Measurements from ENCODE around the gene HOXA11. TPM values are rescaled to one million over a fixed set of nuclear protein-coding genes. Genes with fewer than 3 reads are reported as not detected.

The HOXA11 gene
- total RNA-seq: not detected
- long read RNA-seq: 0 reads

DNA sequence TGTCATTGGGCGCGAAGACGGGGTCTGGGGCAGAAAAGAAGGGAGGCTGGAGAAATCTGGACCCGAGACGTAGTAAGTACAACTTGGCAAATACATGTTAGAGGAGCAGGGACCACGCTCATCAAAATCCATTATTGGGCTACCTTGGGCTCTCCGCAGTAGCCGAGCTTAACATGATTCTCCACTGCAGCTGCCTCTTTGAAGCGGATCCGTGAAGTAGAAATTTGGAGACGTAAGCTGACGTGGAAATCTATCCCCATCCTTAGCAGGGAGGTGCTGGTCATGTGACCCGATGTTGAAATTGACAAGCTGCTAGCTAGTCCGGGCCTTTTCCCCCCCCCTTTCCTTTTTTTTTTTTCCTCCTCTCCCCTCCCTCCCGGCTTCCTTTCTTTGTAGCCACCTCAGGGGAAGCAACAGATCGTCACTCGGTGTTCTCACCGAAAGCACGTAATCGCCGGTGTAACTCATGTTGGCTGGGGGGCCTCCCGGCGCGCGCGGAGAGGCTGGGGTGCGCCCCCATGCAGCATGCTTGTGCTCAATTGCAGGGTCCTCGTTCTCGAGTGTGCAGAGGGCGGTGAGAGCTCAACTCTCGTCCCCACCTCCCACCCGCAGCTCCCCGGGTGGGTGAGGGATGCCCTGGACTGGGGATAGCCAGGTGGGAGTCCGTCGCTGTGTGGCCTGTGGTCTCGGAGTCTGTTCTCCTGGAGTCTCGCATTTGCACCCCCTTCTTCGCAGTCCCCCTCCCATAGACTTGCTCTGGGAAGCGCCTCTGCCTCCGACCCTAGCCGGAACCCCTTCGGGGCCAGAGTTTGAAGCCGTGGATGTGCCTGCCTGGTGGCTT is at the start of gene HOXA11:
HOXA11 (minus strand) TSS at position 220 of the 841 bp plus-strand sequence; CDS start at position 132, 88 bp downstream.
- ATAC-seq (no peak), DNase-seq (ENCODE audit: missing footprints) (no peak)
- intact Hi-C loops (cut with DNase I): no loop called here

DNA sequence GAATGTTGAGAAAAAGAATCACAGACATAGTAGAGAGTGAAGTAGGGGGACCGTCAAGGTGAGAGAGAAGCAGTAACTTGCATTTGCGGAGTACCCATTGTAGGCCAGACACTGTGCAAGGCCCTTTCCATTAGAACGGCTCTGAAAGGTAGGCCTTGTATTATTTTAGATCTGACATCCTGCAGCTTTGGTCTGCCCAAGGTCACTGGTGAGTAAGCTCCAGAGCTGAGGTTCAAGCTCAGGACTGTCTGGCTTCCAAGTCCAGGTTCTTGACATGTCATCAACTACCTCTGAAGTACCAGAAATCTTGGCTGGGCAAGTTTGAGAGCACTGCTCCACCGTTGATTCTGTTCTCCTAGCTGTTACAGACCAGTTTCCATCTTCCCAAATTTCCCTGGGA is 44.4 kb upstream of the HOXA11 start:
- no peak for ATAC-seq
- intact Hi-C loops (cut with DNase I): no loop called here
- no peak for DNase-seq (ENCODE audit: missing footprints)

DNA sequence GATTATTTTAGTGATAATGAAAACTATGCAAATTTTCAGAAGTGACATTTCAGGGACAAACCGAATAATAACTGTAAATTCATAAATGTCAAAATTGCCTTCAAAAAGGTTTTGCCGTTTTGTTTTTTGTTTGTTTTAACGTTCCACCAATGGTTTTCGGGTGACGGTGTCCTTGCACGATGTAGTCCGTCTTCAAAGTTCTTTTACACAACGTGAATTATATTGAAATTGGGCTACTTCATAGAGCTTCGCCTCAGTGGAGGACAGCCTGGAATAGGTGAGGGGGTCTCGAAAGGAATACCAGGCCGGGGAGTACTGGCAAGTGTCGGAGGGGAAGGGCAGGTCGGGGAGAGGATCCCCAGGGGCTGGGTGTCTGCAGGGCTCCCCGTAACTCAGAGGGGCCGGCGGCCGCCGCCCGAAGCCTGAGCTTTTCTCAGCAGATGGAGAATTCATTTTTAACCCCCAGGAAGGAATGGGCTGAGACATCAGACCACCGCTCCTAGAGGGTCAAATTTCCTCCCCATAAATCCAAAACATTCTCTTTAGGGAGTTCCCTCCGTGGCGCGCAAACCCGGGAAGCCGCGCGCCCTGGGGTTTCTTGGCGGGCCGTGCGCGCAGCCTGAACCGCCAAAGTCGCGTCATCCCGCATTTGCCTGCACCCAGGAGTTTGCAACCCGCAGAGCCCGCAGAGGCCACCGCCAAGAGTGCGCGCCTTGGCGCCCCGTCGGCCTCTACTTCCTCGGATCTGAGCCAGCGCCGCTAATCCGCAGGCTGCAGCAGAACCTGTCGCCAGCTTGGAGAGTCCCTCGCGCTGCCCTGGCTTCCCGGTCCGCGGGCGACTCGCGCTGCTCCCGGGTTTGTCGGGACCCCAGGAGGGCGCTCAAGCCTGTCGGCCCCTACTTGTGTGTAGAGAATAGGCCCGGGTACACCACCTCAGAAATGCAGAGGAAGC is 40.2 kb upstream of the HOXA11 start:
- intact Hi-C loops (cut with DNase I): no loop called here
- no peak for ATAC-seq
- DNase-seq (ENCODE audit: missing footprints): no peak

DNA sequence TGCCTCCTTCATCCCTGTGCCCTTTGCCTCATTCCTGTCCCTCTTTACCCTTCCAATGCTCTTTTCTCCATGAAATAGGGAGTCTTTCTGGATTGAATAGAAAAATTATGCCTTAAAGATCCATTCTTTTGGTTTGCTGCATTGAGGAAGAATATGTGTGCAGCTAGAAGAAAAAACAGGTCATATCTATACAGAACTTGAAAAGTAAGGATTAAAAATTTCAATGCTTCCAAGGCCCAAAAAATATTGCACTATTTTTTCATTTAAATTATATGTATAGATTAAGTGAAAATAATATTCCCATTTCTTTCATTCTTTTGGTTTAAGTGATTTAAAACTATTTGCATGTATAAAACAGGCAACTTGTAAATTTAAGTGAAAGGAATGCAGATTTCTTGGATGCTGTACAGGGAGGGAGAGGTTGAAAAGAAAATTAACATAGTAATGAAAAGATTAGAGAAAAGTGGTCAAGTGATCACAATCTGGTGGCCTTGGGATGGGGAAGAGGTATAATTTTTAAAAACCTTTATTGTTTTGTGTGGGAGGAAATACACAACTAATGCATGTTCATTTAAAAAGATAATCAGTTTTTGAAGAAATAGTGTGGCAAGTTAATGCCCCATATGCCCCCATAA is 39.0 kb upstream of the HOXA11 start:
- no peak for ATAC-seq
- intact Hi-C loops (cut with DNase I): no loop called here

DNA sequence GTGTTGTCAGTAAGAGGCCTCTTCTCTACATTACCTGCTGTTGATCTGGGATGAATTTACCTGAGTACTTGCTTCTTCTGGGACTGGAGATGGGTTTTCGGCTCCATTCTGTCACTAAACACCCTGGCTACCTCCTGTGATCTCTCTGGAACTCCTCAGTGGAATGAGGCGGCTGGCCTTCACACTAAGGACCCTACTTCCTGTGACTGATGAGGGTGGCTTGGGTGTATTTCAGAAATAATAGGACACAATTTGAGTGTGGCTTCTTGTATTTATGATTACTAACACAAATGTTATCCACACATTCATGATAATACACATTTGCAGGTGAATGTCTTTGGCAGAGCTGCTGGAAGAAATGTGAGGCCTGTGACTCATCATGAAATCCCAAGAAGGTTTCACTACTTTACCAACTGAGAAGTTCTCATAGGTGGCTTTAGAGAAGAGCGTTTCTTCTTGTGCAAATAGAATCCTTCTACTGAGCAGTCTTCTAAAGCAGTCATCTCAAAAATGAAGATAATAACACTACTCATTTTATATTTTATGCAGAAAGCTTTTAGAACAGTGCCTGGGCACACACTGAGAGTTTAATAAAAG is 36.3 kb upstream of the HOXA11 start:
- DNase-seq (ENCODE audit: missing footprints): no peak
- intact Hi-C loops (cut with DNase I): no loop called here
- ATAC-seq: no peak

More for the DNA sequence above, 39.0 kb upstream of the HOXA11 start:
- no peak for DNase-seq (ENCODE audit: missing footprints)

DNA sequence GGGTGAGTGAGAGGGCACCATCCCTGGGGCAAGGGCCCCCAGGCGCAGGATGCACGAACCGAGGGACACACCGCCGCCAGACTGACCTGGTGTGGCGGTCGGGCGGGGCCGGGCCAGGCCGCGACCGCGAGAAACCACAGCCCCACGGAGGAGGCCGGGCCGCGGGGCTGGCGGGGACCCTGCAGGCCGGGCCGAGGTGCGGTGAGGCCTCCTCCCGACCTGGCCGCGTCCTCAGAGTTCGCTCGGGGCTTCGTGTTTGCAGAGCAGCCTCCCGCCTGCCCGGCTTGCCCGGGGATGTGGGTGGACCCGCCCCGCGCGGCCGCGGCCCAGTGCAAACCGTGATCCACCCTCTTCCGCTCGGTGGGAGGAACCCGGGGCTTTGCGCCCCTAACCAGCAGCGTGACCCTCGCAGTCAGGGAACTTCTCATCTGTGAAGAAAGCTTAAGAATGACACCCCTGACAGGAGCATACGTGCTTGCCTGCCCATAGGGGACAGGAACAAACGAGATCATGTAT is 35.5 kb upstream of the HOXA11 start:
- ATAC-seq (no peak), DNase-seq (ENCODE audit: missing footprints) (no peak)
- intact Hi-C loops (cut with DNase I): no loop called here

DNA sequence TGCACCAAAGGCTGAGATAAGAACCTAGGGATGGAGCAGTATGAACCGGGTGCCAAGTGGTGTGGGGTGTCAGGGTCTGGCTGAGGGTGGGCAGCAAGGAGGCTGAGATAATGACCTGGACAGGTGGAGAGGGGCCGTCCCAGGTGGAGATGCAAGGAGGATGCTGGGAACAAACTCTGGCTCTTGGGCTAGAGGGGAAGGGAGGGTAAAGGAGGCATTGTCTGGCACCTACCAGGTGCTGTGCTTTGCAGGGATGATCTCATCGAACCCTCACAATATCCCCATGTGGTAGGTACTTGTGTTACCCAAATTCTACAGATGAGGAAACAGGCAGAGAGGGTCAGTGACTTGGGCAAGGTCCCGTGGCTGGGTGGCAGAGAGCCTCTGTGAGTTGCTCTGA is 34.8 kb upstream of the HOXA11 start:
- intact Hi-C loops (cut with DNase I): loop anchor here (10.0 kb wide), 1 partner anchor 555 kb away; no protein-coding TSS in a partner anchor
- ATAC-seq (no peak), DNase-seq (ENCODE audit: missing footprints) (no peak)

DNA sequence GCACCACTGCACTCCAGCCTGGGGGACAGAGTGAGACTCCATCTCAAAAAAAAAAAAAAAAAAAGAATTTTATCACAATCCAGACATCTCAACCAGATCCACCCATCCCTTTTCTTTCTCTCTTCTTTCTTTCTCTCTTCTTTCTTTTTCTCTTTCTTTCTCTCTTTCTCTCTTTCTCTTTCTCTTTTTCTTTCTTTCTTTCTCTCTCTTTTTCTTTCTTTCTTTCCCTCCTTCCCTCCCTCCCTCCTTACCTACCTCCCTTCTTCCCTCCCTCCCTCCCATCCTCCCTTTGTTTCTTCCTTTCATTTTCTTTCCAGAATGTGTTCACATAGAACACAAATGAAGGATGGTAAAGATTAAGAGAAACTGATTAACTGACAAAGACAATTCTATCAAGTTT is 32.9 kb upstream of the HOXA11 start:
- intact Hi-C loops (cut with DNase I): loop anchor here (10.0 kb wide), 1 partner anchor 557 kb away; no protein-coding TSS in a partner anchor
- ATAC-seq: no peak
- no peak for DNase-seq (ENCODE audit: missing footprints)

DNA sequence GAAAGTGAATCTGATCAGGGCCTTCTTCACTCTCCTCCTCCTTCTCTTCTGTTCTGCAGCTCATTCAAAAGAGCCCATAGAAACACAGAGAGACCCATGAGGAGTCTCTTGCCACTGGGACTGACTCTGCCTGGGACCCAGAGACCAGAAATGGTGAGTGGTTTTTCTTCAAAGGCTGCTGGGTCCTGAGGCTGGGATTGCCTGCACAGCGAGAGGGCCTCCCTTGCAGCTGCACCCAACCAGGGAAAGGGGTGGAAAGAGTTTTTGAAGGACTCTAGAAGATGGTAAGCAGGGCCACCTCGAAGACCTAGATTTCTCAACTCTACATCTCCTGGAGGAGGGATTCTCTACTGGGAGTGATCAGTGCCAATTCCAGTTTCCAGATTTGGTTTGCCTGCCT is 30.3 kb upstream of the HOXA11 start:
- DNase-seq (ENCODE audit: missing footprints) (no peak), ATAC-seq (no peak)
- intact Hi-C loops (cut with DNase I): loop anchor here (10.0 kb wide), 1 partner anchor 559 kb away; no protein-coding TSS in a partner anchor

DNA sequence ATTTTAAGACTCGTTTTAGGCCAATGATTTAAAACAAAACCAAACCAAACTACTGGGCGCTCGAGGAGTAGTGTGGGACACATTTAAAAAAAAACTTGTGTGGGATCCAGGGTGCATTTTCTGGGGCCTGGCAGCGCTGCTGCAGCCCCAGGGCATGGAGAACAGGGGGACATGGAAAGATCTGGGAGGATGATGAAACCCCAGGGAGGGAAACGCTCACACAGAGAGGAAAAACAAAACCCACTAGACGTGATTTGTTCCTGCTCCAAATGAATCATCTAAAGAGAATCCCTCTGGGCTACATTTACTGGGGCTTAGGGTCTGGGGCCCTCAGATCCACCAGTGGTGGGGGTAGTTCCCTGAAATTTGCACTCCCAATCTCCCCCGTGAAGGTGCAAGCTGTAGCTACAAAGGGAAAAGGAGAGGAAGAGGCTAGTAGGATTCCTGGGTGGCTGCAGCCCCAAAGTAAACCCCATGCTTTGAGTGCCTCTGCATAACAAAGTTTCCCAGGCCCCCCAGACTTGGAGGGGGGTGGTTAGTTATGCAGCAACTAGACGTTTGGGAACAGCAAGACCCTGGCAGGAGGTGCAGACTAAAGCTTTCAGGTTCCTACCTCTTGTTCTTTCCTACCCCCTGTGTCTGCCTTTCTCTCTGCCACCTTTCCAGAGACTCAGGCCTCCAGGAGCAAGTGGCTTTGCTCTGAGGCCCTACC is 29.4 kb upstream of the HOXA11 start:
- intact Hi-C loops (cut with DNase I): loop anchor here (5.0 to 10.0 kb wide), 3 partner anchors 363 to 708 kb away; no protein-coding TSS in a partner anchor
- DNase-seq (ENCODE audit: missing footprints): no peak
- ATAC-seq: no peak

DNA sequence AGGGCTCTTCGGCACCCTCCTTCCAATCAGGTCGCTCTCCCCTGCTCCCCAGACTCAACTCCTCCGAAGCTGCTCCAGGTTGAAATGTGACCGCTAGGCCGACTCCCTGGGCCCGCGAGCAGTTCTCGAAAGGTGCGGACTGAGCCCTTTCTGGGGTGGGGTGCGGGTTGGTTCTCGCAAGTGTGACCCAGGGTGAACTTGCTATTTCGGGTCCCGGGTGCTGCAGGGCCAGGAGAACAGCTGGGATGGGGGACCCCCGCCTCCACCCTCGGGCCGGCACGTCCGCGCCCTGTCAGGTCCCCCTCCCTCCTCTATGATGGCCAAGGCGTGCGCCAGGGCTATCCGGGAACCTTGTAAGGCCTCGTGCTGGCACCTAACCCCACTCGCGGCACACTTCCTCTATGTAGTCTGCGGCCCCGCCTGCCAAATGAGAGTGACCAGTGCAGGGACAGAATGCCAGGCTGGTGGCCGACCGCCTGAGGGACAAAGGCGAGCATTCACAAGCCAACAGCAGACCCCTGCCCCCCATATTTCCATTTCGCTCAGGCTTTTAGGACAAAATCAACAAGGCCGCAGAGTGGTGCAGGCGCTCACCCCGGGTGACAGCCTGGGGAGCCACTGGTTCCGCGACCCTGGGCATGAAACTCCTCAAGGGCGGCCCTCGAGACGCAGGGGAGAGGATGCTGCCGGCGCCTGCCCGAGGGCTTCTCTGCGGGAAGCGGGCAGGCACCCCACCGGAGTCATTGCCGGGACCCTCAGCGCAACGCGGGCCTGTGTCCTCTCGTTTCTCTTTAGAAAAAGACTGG is 28.6 kb upstream of the HOXA11 start:
- no peak for ATAC-seq
- DNase-seq (ENCODE audit: missing footprints): no peak
- intact Hi-C loops (cut with DNase I): loop anchor here (5.0 to 10.0 kb wide), 3 partner anchors 364 to 709 kb away; no protein-coding TSS in a partner anchor

DNA sequence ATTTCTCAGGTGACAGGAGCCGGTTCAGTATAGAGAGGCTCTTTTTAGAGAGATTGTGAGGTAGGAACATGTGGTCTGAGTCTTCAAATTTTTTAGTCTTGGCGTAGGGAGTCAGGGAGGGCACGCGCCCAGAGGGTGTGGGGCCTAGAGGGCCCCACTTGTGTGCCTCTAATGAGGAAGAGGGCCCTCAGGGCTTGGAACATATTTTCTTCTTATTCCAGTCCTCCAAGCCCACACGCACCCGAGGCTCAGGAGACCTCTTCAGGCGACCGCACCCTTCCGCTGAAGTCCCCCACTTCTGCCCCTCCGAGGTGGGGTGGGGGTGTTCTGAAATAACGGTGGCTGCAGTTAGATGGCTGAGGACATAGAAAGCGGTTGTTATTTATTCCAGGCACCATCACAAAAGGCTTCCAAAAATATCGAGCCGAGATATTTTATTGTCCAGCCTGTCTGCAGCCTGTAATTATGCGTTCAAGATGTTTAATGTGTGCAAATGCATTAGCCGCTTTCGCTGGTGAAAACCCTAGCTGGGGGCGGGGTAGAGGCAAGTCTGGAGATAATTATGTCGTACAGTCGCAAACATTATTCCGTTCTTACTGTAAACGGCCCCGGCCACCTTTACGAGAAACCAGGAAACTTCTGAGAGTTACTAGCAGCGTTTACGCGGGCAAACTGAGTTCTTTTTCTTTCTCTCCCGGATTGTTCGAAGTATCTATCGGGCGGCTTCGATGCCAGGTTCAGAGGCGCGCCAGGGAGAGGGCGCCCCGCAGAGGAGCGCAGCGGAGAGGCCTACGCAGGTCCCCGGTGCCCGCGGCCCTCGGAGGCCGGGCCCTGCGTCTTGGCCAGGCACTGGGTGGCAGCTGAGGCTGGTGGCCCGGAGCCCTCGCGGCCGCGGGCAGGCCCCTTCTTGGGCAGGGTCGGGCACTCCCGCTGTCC is 27.7 kb upstream of the HOXA11 start:
- DNase-seq (ENCODE audit: missing footprints): no peak
- intact Hi-C loops (cut with DNase I): loop anchor here (5.0 to 10.0 kb wide), 3 partner anchors 365 to 710 kb away; no protein-coding TSS in a partner anchor
- no peak for ATAC-seq

DNA sequence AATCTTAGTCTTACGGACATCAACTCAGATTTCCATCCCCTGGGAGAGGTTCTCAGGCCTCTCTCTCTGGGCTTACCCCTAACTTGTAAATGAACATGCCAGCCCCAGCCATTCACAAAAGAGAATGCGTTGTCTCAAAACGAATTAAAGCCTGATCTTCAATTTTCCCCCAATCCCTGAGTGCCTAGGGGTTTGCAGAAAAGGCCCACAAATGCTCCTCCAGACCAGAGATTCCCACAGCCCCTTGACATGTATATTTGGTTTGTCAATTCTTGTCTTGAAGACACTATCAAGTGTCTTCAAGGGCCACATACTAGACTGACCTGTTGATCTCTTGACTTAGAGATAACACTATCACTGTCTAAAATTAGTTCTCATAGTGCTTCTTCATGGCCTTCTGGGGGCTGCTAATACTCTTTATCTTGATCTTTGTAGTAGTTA is 26.8 kb upstream of the HOXA11 start:
- intact Hi-C loops (cut with DNase I): loop anchor here (5.0 to 10.0 kb wide), 3 partner anchors 366 to 711 kb away; no protein-coding TSS in a partner anchor
- DNase-seq (ENCODE audit: missing footprints): no peak

DNA sequence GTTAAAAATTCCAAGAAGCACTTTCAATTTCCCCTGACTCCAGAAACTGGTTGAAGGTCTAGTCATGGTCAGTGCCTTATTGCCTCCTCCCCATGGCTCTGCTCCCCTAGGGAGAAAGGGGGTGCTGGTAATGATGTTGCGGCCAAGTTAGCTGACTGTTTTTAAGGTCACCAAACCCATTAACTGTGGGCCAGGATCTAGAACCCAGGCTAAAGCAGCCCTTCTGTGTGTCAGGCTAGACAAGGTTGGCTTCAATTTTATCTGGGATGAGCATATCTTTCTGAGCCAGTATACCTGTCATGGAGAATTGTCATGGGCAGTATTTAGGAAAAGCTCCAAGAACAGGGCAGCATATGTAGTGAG is 26.0 kb upstream of the HOXA11 start:
- intact Hi-C loops (cut with DNase I): loop anchor here (5.0 to 10.0 kb wide), 3 partner anchors 366 to 711 kb away; no protein-coding TSS in a partner anchor

More for the DNA sequence above, 26.8 kb upstream of the HOXA11 start:
- no peak for ATAC-seq

DNA sequence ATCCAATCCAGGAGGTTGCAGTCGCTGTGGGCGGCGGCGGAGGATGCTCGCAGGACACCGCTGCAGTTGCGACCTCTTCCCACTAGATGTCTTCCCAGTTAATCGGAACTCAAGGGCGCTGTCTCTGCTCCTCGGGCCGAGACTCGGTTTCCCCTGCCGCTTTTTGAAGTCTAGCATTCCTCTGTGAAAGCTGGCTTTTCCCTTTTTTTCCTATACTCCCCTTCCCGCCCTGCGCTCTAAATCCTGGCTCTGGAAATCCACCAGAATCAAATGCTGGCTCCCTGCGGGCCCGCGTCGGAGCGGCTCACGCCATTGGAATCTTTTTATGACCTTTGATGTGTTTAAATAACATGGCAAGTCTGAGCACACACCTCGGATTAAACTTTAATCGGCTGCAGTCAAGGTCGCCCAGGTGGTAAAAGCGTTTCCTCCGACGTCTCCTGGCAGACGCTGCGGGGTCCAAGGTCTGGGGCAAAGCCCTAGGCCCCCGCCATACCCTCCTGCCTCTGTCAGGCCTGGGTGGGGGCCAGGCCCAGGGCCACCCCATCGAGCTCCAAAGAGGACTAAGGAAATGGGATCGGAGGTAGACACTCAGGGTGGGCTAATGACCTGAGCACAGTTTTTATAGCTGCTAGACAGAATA is 25.5 kb upstream of the HOXA11 start:
- DNase-seq (ENCODE audit: missing footprints): no peak
- intact Hi-C loops (cut with DNase I): loop anchor here (5.0 to 10.0 kb wide), 3 partner anchors 367 to 712 kb away; no protein-coding TSS in a partner anchor
- ATAC-seq: peak; percentile 59

More for the DNA sequence above, 26.0 kb upstream of the HOXA11 start:
- ATAC-seq (no peak), DNase-seq (ENCODE audit: missing footprints) (no peak)
